PC-3 (cell line): ENCODE measurements around the gene PSMA2. TPM values are rescaled to one million over a fixed set of nuclear protein-coding genes. Genes with fewer than 3 reads are reported as not detected.

Source experiments
- ATAC-seq: fragments of 200-7000 bp; cut with Tn5 transposase; 2 replicates; pipeline ENCODE4 v1.9.1; 2020; ENCODE audit warnings: mild to moderate bottlenecking, moderate library complexity
- BruUV-seq: library from RNA; stranded (reverse); fragments of 400-500 nt; replicated peaks from 2 replicates; lab custom pipeline; 2021; lab: Mats Ljungman, UMichigan
- CTCF ChIA-PET: fragments of 300-600 bp; sonication (Branson Sonifier 250); formaldehyde crosslinking; loops from one replicate; lab custom pipeline; 2022; ENCODE audit warnings: antibody characterized with exemption; lab: Charles Lee
- POLR2A ChIA-PET: fragments of 300-600 bp; sonication (Branson Sonifier 250); formaldehyde crosslinking; loops from one replicate; lab custom pipeline; 2022; ENCODE audit warnings: antibody characterized with exemption; ENCODE audit not compliant: unreplicated experiment; lab: Charles Lee
- DNase-seq: peaks from one replicate; pipeline ENCODE4 v3.0.0-alpha.2; 2015
- H2AFZ ChIP-seq: fragments of 300-600 bp; sonication (generic); 2 replicates; pipeline ENCODE4 v1.6.0; 2016; ENCODE audit warnings: antibody characterized with exemption, low read length
- H3F3A ChIP-seq: fragments of 300-600 bp; sonication (generic); one replicate; pipeline ENCODE4 v1.6.0; 2017; ENCODE audit warnings: antibody characterized with exemption, low read length, control low read depth, mild to moderate bottlenecking; ENCODE audit not compliant: unreplicated experiment
- H3K27ac ChIP-seq: fragments of 300-600 bp; sonication (generic); 2 replicates; pipeline ENCODE4 v1.5.1; 2016; ENCODE audit warnings: mild to moderate bottlenecking, low read length
- H3K27me3 ChIP-seq: fragments of 300-600 bp; sonication (generic); 2 replicates; pipeline ENCODE4 v1.6.1; 2016; ENCODE audit warnings: low read length, mixed read lengths
- H3K36me3 ChIP-seq: fragments of 300-600 bp; sonication (generic); 2 replicates; pipeline ENCODE4 v1.6.1; 2016; ENCODE audit warnings: low read depth, mixed run types, low read length, mixed read lengths
- H3K4me1 ChIP-seq: fragments of 300-600 bp; sonication (generic); 2 replicates; pipeline ENCODE4 v1.5.1; 2016; ENCODE audit warnings: low read length; ENCODE audit not compliant: insufficient read depth
- H3K4me2 ChIP-seq: fragments of 300-600 bp; sonication (generic); 2 replicates; pipeline ENCODE4 v1.6.0; 2016; ENCODE audit warnings: low read length
- H3K4me3 ChIP-seq: fragments of 300-600 bp; sonication (generic); 2 replicates; pipeline ENCODE4 v1.5.1; 2016; ENCODE audit warnings: mild to moderate bottlenecking, low read length, mixed read lengths
- H3K79me2 ChIP-seq: fragments of 300-600 bp; sonication (generic); 2 replicates; pipeline ENCODE4 v1.6.1; 2017; ENCODE audit warnings: low read length, mixed read lengths
- H3K9ac ChIP-seq: fragments of 300-600 bp; sonication (generic); 2 replicates; pipeline ENCODE4 v1.6.0; 2016; ENCODE audit warnings: mild to moderate bottlenecking, low read length
- H3K9me2 ChIP-seq: fragments of 300-600 bp; sonication (generic); replicated peaks from 2 replicates; pipeline ENCODE4 v1.6.1; 2016; ENCODE audit warnings: mixed run types, low read length, mixed read lengths
- H3K9me3 ChIP-seq: fragments of 300-600 bp; sonication (generic); 2 replicates; pipeline ENCODE4 v1.6.1; 2016; ENCODE audit warnings: low read length, mixed read lengths
- H4K20me1 ChIP-seq: fragments of 300-600 bp; sonication (generic); 2 replicates; pipeline ENCODE4 v1.6.1; 2016; ENCODE audit warnings: low read length, mixed read lengths
- EZH2 ChIP-seq: fragments of 300-600 bp; sonication (generic); IDR thresholded peaks from one replicate; pipeline ENCODE4 v1.6.1; 2017; ENCODE audit warnings: antibody characterized with exemption, mild to moderate bottlenecking, low read length; ENCODE audit not compliant: unreplicated experiment
- EZH2phosphoT487 ChIP-seq: fragments of 300-600 bp; sonication (generic); IDR thresholded peaks from 2 replicates; pipeline ENCODE4 v1.6.1; 2018; ENCODE audit warnings: mild to moderate bottlenecking, antibody characterized with exemption, low read length, borderline replicate concordance
- intact Hi-C: fragments of 100-400 bp; cut with micrococcal nuclease; formaldehyde crosslinking; loops from 2 replicates; pipeline ENCODE4 v1.9.0; 2023
- total RNA-seq: library from RNA; depleted of rRNA; stranded (reverse); fragments of >200 nt; gene quantifications from 2 replicates; pipeline ENCODE4 v1.2.3, GENCODE V29; 2014
- TF ChIP-seq, protein P1 (sequence below): fragments of 300-600 bp; sonication (generic); conservative IDR thresholded peaks from 2 replicates; pipeline ENCODE4 v1.5.1; 2017; ENCODE audit warnings: antibody characterized with exemption, low read depth, mild to moderate bottlenecking, low read length

Gene PSMA2
- total RNA-seq, 1 experiment from 2014 or later = 85.6 TPM

DNA sequence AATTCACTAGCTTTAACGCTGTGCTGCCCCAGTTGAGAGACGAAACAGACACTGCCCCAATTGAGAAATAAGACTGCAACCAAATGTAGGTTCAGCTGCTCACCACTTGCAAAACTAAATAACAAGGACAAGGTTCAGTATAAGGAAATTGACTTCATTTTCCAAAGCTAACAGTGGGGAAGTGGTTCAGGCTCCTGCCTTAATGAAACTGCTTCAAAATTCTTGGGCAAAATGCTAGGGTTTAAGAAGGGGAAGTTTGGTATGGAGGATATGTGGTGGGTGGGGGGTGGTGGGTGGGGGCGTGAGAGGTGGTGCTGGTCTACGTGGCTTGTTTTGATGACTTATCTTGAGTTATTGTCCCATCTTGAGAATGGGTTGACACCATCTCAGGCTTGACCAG, 22.0 kb upstream of the PSMA2 start:
- Histone ChIP-seq H3K9ac (no peak overlapping the region), H3K79me2 (no peaks in the 10 kb centered on the region), H3K27me3 (no peaks in the 10 kb centered on the region), H2AFZ (no peak overlapping the region), H3K4me1 (no peaks in the 10 kb centered on the region), H3K9me2 (no peaks in the 10 kb centered on the region), H3F3A (no peaks in the 10 kb centered on the region), H3K9me3 (no peaks in the 10 kb centered on the region), H4K20me1 (no peaks in the 10 kb centered on the region), H3K4me2 (no peak overlapping the region), H3K27ac (no peak overlapping the region), H3K4me3 (no peak overlapping the region), H3K36me3 (no peaks in the 10 kb centered on the region)
- BruUV-seq = no TSS peak
- intact Hi-C loops = no loop called here
- ATAC-seq = no peak
- CTCF ChIA-PET = no interaction called here
- TF ChIP-seq EZH2 = no peak
- TF ChIP-seq EZH2phosphoT487 = no peak
- TF ChIP-seq, protein P1, sequence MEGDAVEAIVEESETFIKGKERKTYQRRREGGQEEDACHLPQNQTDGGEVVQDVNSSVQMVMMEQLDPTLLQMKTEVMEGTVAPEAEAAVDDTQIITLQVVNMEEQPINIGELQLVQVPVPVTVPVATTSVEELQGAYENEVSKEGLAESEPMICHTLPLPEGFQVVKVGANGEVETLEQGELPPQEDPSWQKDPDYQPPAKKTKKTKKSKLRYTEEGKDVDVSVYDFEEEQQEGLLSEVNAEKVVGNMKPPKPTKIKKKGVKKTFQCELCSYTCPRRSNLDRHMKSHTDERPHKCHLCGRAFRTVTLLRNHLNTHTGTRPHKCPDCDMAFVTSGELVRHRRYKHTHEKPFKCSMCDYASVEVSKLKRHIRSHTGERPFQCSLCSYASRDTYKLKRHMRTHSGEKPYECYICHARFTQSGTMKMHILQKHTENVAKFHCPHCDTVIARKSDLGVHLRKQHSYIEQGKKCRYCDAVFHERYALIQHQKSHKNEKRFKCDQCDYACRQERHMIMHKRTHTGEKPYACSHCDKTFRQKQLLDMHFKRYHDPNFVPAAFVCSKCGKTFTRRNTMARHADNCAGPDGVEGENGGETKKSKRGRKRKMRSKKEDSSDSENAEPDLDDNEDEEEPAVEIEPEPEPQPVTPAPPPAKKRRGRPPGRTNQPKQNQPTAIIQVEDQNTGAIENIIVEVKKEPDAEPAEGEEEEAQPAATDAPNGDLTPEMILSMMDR = no peak
- no peak for DNase-seq
- POLR2A ChIA-PET = no interaction called here

DNA sequence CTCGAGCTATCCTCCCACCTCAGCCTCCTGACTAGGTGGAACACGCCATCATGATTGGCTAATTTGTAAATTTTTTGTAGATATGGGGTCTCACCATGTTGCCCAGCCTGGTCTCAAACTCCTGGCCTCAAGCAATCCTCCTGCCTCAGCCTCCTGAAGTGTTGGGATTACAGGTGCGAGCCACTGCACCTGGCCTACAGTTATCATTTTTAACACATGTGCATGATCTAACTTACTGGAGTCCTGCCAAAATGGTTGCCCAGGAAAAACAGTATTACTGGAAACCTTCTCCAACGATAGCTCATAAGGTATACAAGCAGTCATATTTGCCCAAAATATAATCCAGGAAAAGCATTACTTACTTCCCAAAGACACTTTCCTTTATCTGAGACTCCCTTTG, 20.4 kb upstream of the PSMA2 start:
- H3F3A ChIP-seq = no peaks in the 10 kb centered on the region
- ChIA-PET POLR2A (interaction anchor here (0.6 kb wide), 1 partner anchor 631 kb away, joined by 3 read pairs; the partner anchor contains the start of gene STK17A), CTCF (no interaction called here)
- no peak for ATAC-seq
- no peaks in the 10 kb centered on the region for H3K4me1 ChIP-seq
- no peak overlapping the region for H3K4me2 ChIP-seq
- H2AFZ ChIP-seq = no peak overlapping the region
- intact Hi-C loops = no loop called here
- no peaks in the 10 kb centered on the region for H3K79me2 ChIP-seq
- no peaks in the 10 kb centered on the region for H3K27me3 ChIP-seq
- no peak overlapping the region for H3K27ac ChIP-seq
- TF ChIP-seq EZH2phosphoT487 = no peak
- TF ChIP-seq, protein P1 = no peak
- TF ChIP-seq EZH2 = no peak
- no peak overlapping the region for H3K4me3 ChIP-seq
- no peak overlapping the region for H3K9ac ChIP-seq
- no peaks in the 10 kb centered on the region for H3K36me3 ChIP-seq
- no peaks in the 10 kb centered on the region for H3K9me2 ChIP-seq
- no TSS peak for BruUV-seq
- DNase-seq = no peak
- H4K20me1 ChIP-seq = no peaks in the 10 kb centered on the region
- no peaks in the 10 kb centered on the region for H3K9me3 ChIP-seq

DNA sequence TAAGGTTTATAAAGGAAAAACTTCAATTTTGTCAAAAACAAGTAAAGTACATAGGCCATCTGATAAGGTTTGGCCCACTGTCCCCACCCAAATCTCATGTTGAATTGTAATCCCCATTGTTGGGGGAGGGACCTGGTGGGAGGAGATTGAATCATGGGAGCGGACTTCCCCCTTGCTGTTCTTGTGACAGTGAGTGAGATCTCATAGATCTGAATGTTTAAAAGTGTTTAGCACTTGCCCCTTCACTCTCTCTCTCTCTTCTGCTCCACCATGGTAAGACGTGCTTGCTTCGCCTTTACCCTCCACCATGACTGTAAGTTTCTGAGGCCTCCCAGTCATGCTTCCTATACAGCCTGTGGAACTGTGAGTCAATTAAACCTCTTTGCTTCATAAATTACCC, 18.4 kb upstream of the PSMA2 start:
- no peak for ATAC-seq
- intact Hi-C loops = no loop called here
- no peaks in the 10 kb centered on the region for H3F3A ChIP-seq
- CTCF ChIA-PET = no interaction called here
- BruUV-seq = no TSS peak
- no peak overlapping the region for H3K4me2 ChIP-seq
- H2AFZ ChIP-seq = no peak overlapping the region
- no peaks in the 10 kb centered on the region for H3K9me3 ChIP-seq
- H3K4me1 ChIP-seq = no peaks in the 10 kb centered on the region
- no peaks in the 10 kb centered on the region for H3K27me3 ChIP-seq
- H3K27ac ChIP-seq = no peak overlapping the region
- no peaks in the 10 kb centered on the region for H3K79me2 ChIP-seq
- TF ChIP-seq EZH2 (no peak), EZH2phosphoT487 (no peak)
- TF ChIP-seq, protein P1 = no peak
- H3K4me3 ChIP-seq = no peak overlapping the region
- DNase-seq = no peak
- no peaks in the 10 kb centered on the region for H3K36me3 ChIP-seq
- no peak overlapping the region for H3K9ac ChIP-seq
- POLR2A ChIA-PET = no interaction called here
- H3K9me2 ChIP-seq = no peaks in the 10 kb centered on the region
- no peaks in the 10 kb centered on the region for H4K20me1 ChIP-seq
